Neural cell (in vitro differentiated cells): Measurements from ENCODE around the gene PRSS33.

ENCODE experiments used
- CTCF ChIP-seq: fragments of 450-650 bp; IDR thresholded peaks from 2 replicates; pipeline ENCODE4 v1.5.1; 2014; ENCODE audit warnings: antibody characterized with exemption, mild to moderate bottlenecking, moderate library complexity; ENCODE audit not compliant: poor library complexity, severe bottlenecking
- EP300 ChIP-seq: fragments of 450-650 bp; conservative IDR thresholded peaks from 2 replicates; pipeline ENCODE4 v1.6.1; 2014; ENCODE audit warnings: antibody characterized with exemption, mild to moderate bottlenecking, moderate library complexity; ENCODE audit not compliant: poor library complexity, severe bottlenecking
- EZH2 ChIP-seq: fragments of 200-600, 300-800 bp; shearing (Covaris generic), sonication (generic); IDR thresholded peaks from 2 replicates; pipeline ENCODE4 v1.6.1; 2014; ENCODE audit warnings: antibody characterized with exemption, low read length, borderline replicate concordance, mild to moderate bottlenecking; ENCODE audit not compliant: insufficient read depth, poor library complexity, severe bottlenecking
- MXI1 ChIP-seq: fragments of 450-650 bp; conservative IDR thresholded peaks from 2 replicates; pipeline ENCODE4 v1.6.1; 2014; ENCODE audit warnings: antibody characterized with exemption, mild to moderate bottlenecking; ENCODE audit not compliant: poor library complexity, severe bottlenecking
- POLR2AphosphoS5 ChIP-seq: IDR thresholded peaks from 2 replicates; pipeline ENCODE4 v1.6.1; 2012
- RAD21 ChIP-seq: fragments of 450-650 bp; conservative IDR thresholded peaks from 2 replicates; pipeline ENCODE4 v1.6.1; 2014; ENCODE audit warnings: antibody characterized with exemption, mild to moderate bottlenecking, moderate library complexity
- REST ChIP-seq: IDR thresholded peaks from 2 replicates; pipeline ENCODE4 v1.6.1; 2012; ENCODE audit warnings: borderline replicate concordance
- SMC3 ChIP-seq: fragments of 450-650 bp; conservative IDR thresholded peaks from 2 replicates; pipeline ENCODE4 v1.6.1; 2014; ENCODE audit warnings: antibody characterized with exemption, mild to moderate bottlenecking, moderate library complexity; ENCODE audit not compliant: poor library complexity
- TAF1 ChIP-seq: IDR thresholded peaks from 2 replicates; pipeline ENCODE4 v1.6.1; 2012; ENCODE audit warnings: low read depth

- no peak for TF ChIP-seq EZH2
- TF ChIP-seq CTCF = no peak
- no peak for TF ChIP-seq RAD21
- TF ChIP-seq POLR2AphosphoS5 = no peak
- TF ChIP-seq REST = no peak
- TF ChIP-seq TAF1 = no peak
- TF ChIP-seq EP300 = no peak
- no peak for TF ChIP-seq MXI1
- TF ChIP-seq SMC3 = no peak
Measured at GRCh38 chr16:2817340-2818271, 30.2 kb upstream of the PRSS33 start.
